Effector memory CD4-positive, alpha-beta T cell (primary cell): Measurements from ENCODE around the gene RASSF7.

Source experiments
- DNase-seq, 3 donors: peaks; one replicate each; pipeline ENCODE4 v3.0.0-alpha.2; 2020
- H3K27ac ChIP-seq: 2 replicates; pipeline ENCODE4 v1.7.0; 2013; ENCODE audit warnings: mild to moderate bottlenecking, low read length, moderate library complexity; ENCODE audit not compliant: insufficient read depth, poor library complexity, severe bottlenecking
- H3K27me3 ChIP-seq: replicated peaks from 2 replicates; pipeline ENCODE4 v1.7.0; 2013; ENCODE audit warnings: mild to moderate bottlenecking, low read length; ENCODE audit not compliant: insufficient read depth, control insufficient read depth, poor library complexity, severe bottlenecking
- H3K36me3 ChIP-seq: 2 replicates; pipeline ENCODE4 v1.7.0; 2013; ENCODE audit warnings: mild to moderate bottlenecking, low read length, moderate library complexity; ENCODE audit not compliant: control insufficient read depth, insufficient read depth
- H3K4me1 ChIP-seq: 2 replicates; pipeline ENCODE4 v1.7.0; 2013; ENCODE audit warnings: low read length, mild to moderate bottlenecking; ENCODE audit not compliant: control insufficient read depth, insufficient read depth, poor library complexity, severe bottlenecking
- H3K4me3 ChIP-seq: 2 replicates; pipeline ENCODE4 v1.7.0; 2013; ENCODE audit warnings: low read length, low read depth, mild to moderate bottlenecking; ENCODE audit not compliant: insufficient read depth, poor library complexity, severe bottlenecking
- H3K9me3 ChIP-seq: 2 replicates; pipeline ENCODE4 v1.7.0; 2013; ENCODE audit warnings: mild to moderate bottlenecking, low read length, moderate library complexity; ENCODE audit not compliant: control insufficient read depth

Gene RASSF7

GRCh38 chr11:540583-541432, 20.0 kb upstream of the RASSF7 start:
- H3K4me1 ChIP-seq = peaks cover 21% of the 10 kb centered on the region
- no peak overlapping the region for H3K4me3 ChIP-seq
- DNase-seq = no peak
- H3K36me3 ChIP-seq = no peaks in the 10 kb centered on the region
- no peaks in the 10 kb centered on the region for H3K9me3 ChIP-seq
- no peaks in the 10 kb centered on the region for H3K27me3 ChIP-seq
- no peak overlapping the region for H3K27ac ChIP-seq

GRCh38 chr11:541433-541885, 19.3 kb upstream of the RASSF7 start:
- no peak overlapping the region for H3K4me3 ChIP-seq
- no peaks in the 10 kb centered on the region for H3K27me3 ChIP-seq
- no peak overlapping the region for H3K27ac ChIP-seq
- no peak for DNase-seq
- H3K9me3 ChIP-seq = no peaks in the 10 kb centered on the region
- no peaks in the 10 kb centered on the region for H3K36me3 ChIP-seq
- H3K4me1 ChIP-seq = peaks cover 16% of the 10 kb centered on the region

- H3K4me1 ChIP-seq = no peaks in the 10 kb centered on the region
- no peaks in the 10 kb centered on the region for H3K27me3 ChIP-seq
- no peak overlapping the region for H3K4me3 ChIP-seq
- no peaks in the 10 kb centered on the region for H3K9me3 ChIP-seq
- H3K36me3 ChIP-seq = no peaks in the 10 kb centered on the region
- DNase-seq = no peak
- no peak overlapping the region for H3K27ac ChIP-seq
Measured at GRCh38 chr11:544817-545166, 16.0 kb upstream of the RASSF7 start.

- H3K4me1 ChIP-seq = no peaks in the 10 kb centered on the region
- no peak for DNase-seq
- no peaks in the 10 kb centered on the region for H3K36me3 ChIP-seq
- no peak overlapping the region for H3K4me3 ChIP-seq
- H3K27me3 ChIP-seq = no peaks in the 10 kb centered on the region
- no peak overlapping the region for H3K27ac ChIP-seq
- no peaks in the 10 kb centered on the region for H3K9me3 ChIP-seq
Measured at GRCh38 chr11:545171-545570, 15.6 kb upstream of the RASSF7 start.

- Histone ChIP-seq H3K27me3 (no peaks in the 10 kb centered on the region), H3K4me1 (no peaks in the 10 kb centered on the region), H3K27ac (no peak overlapping the region), H3K36me3 (no peaks in the 10 kb centered on the region), H3K4me3 (no peak overlapping the region), H3K9me3 (no peaks in the 10 kb centered on the region)
- DNase-seq = no peak
Measured at GRCh38 chr11:548700-549603, 11.8 kb upstream of the RASSF7 start.

GRCh38 chr11:550021-550745, 10.6 kb upstream of the RASSF7 start:
- Histone ChIP-seq H3K4me1 (peaks cover 8% of the 10 kb centered on the region), H3K27me3 (no peaks in the 10 kb centered on the region), H3K4me3 (no peak overlapping the region), H3K27ac (no peak overlapping the region), H3K36me3 (no peaks in the 10 kb centered on the region), H3K9me3 (no peaks in the 10 kb centered on the region)
- no peak for DNase-seq

GRCh38 chr11:550746-551085, 10.1 kb upstream of the RASSF7 start:
- H3K4me1 ChIP-seq = peaks cover 13% of the 10 kb centered on the region
- no peaks in the 10 kb centered on the region for H3K36me3 ChIP-seq

GRCh38 chr11:551131-551530, 9.6 kb upstream of the RASSF7 start:
- no peak for DNase-seq

More at GRCh38 chr11:550746-551085, 10.1 kb upstream of the RASSF7 start:
- Histone ChIP-seq H3K9me3 (no peaks in the 10 kb centered on the region), H3K27me3 (no peaks in the 10 kb centered on the region), H3K4me3 (no peak overlapping the region), H3K27ac (no peak overlapping the region)
- no peak for DNase-seq

GRCh38 chr11:551596-551995, 9.2 kb upstream of the RASSF7 start:
- Histone ChIP-seq H3K27ac (no peak overlapping the region), H3K27me3 (no peaks in the 10 kb centered on the region), H3K9me3 (no peaks in the 10 kb centered on the region), H3K36me3 (no peaks in the 10 kb centered on the region), H3K4me3 (no peak overlapping the region), H3K4me1 (peaks cover 14% of the 10 kb centered on the region)
- no peak for DNase-seq

More at GRCh38 chr11:551131-551530, 9.6 kb upstream of the RASSF7 start:
- H3K36me3 ChIP-seq = no peaks in the 10 kb centered on the region
- H3K4me1 ChIP-seq = peaks cover 14% of the 10 kb centered on the region
- H3K9me3 ChIP-seq = no peaks in the 10 kb centered on the region
- H3K27me3 ChIP-seq = no peaks in the 10 kb centered on the region
- no peak overlapping the region for H3K4me3 ChIP-seq
- H3K27ac ChIP-seq = no peak overlapping the region
